MM.1S (cell line): ENCODE measurements around the gene OR11H6.

Experiments used
- CTCF ChIP-seq: fragments of 300-600 bp; sonication (generic); IDR thresholded peaks from 2 replicates; pipeline ENCODE4 v1.5.1; 2016; ENCODE audit warnings: antibody characterized with exemption, low read length, mixed read lengths
- EZH2 ChIP-seq: fragments of 300-600 bp; sonication (generic); optimal IDR thresholded peaks from 2 replicates; pipeline ENCODE3; 2017; ENCODE audit warnings: low read depth, mild to moderate bottlenecking, antibody characterized with exemption, low read length, mixed read lengths

GRCh38 chr14:20223410-20223809 is at the start of gene OR11H6:
- no peak for TF ChIP-seq CTCF
- TF ChIP-seq EZH2 = no peak
